NCI-H1694 (cell line): ENCODE results near the gene PIP5KL1.

Experiments used
- DNase-seq: peaks from one replicate; lab custom pipeline; 2025; lab: John Stamatoyannopoulos, UW

Gene PIP5KL1

DNA sequence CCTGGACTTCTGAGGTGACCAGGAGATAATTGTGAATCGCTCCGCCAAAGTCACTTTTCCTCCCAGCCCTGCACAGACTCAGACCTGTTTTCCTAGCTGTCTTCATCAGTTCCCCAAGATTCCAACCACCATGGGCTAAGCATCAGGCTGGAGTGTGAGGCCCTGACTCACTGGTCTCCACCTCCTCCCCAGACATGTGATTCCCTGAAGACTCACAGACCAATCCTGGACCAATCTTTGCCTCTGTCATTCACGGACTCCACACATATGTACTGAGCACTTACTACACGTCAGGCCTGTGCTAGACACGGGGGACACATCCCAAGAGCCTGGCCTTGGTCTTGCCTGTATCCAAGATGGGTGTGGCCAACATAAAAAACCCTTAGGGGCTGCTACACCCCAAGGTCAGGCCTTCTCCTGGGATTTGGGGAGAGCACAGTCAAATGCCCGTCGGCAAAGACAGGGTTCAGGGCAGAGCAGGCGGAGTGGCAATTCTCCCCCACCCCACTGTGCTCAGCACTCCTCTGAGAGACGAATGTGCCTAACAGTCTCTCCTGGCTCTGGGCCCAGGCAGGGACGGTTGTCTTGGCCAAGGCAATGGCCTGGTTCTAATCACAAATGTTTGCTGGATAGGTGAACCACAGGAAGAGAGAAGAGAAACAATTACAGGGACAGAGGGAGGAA is 38.3 kb upstream of the PIP5KL1 start:
- no peak for DNase-seq

DNA sequence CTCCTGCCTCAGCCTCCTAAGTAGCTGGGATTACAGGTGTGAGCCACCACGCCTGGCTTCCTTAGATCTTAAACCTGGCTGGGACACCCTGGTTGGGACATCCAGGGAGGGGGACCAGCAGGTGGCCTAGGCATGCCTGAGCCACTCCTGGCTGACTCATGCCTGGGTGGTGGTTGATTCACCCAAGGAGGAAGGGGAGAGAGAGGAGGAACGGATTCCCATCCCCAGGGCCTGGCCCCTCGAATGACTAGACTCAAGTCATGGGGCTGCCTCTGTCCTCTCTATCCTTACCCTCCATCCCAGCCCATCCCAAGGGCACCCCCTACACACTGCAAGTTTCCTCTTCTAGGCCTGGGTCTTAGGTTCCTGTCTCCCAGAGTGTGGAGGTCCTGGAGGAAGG is 37.5 kb upstream of the PIP5KL1 start:
- no peak for DNase-seq

DNA sequence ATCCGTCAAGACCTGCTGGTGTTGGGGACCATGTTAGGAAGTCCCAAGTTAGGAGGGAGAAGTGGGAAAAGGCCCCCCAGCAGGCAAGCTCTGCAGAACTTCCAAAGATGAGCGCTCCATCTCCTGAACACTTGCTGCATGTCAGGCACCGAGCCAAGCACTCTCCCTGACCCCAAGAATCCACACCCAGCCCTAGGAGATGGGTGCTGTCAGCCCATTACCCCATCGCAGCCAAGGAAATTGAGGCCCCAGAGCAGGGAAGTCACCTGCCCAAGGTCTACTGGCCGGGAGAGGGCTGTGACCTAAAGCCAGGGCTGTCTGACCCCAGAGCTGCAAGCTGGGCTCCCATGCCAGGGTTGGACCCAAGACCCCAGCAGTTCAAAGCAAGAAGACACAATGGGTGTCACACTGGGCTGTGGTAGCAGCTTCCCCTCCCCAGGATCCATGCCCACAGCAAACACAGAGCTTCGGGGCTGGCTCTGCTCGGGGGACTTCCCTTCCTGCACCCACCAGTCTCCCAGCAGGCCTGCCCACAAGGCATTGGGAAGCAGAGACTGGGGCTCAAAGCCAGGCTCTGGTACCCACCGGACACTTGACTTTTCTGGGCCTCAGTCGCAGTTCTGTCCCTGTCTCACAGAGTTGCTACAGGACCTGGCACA is 36.7 kb upstream of the PIP5KL1 start:
- no peak for DNase-seq

DNA sequence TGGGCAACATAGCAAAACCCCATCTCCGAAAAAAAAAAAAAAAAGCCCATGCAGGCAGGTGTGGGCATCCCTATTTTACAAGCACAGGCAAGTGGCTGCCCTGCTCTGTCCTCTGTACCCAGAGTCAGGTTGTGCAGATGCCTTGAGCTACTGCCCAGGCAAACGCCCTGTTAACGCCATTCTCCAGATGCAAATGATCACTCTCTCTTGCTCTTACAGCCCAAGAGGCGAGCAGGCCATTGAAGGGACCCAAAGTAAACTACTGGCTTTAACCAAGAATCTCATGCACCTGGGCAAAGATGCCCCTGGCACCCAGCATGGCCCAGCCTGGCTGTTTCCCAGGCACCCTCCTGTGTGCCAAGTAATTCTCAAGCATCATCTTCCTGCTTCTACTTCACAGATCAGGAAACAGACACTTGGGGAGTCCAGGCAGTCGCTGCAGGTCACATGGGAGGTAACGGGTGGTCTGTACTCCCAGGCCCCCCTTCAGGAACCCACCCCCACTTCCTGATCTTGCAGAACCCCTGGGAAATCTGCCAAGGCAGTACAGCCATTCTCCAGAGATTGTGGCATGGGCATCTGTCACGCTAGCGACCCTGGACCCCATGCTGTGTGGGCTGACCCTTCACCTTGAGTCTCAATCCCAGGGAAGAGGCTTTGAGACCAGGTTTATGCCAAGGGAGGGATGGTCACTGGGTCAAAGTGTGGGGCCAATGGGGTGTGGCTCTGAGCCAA is 36.0 kb upstream of the PIP5KL1 start:
- DNase-seq = no peak

- no peak for DNase-seq
These were observed 35.4 kb upstream of the PIP5KL1 start for GRCh38 chr9:127965953-127966352.

DNA sequence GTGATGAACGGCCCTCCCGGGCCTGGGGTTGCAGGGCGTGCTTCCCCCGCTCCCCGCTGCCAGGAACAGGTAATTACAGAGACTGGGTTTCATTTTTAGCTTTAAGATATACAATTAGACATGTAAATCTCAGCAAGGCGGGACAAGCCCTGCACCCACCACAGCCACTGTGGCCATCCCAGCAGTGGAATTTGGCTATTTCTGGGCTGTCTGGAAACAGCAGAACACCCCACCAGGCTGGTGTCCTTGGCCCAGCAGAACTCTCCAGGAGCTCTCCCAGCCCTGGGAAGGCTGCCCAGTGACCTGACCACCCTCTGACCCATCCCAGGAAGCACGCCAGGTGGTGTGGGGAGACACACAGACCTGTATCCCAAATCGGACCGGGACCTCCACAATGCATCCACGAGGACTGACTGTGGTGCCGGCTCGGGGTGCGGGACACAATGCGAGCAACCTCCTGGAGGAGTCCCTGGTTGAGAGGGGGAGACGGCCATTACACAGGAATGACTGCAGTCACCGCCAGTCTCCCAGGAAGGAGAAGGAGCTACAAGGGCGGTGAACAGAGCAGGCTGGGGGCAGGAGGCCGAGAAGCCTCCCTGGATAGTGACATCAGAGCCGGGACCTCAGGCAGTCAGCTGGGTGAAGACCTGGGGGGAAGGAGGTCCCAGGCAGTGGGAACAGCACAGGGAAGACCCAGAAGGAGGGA is 32.9 kb upstream of the PIP5KL1 start:
- DNase-seq = no peak

- DNase-seq = no peak
These were observed 32.4 kb upstream of the PIP5KL1 start for GRCh38 chr9:127963041-127963358.

- DNase-seq = no peak
These were observed 31.7 kb upstream of the PIP5KL1 start for GRCh38 chr9:127962278-127962677.

GRCh38 chr9:127961613-127962155 is 31.1 kb upstream of the PIP5KL1 start:
- no peak for DNase-seq

GRCh38 chr9:127961155-127961490 is 30.5 kb upstream of the PIP5KL1 start:
- no peak for DNase-seq

DNA sequence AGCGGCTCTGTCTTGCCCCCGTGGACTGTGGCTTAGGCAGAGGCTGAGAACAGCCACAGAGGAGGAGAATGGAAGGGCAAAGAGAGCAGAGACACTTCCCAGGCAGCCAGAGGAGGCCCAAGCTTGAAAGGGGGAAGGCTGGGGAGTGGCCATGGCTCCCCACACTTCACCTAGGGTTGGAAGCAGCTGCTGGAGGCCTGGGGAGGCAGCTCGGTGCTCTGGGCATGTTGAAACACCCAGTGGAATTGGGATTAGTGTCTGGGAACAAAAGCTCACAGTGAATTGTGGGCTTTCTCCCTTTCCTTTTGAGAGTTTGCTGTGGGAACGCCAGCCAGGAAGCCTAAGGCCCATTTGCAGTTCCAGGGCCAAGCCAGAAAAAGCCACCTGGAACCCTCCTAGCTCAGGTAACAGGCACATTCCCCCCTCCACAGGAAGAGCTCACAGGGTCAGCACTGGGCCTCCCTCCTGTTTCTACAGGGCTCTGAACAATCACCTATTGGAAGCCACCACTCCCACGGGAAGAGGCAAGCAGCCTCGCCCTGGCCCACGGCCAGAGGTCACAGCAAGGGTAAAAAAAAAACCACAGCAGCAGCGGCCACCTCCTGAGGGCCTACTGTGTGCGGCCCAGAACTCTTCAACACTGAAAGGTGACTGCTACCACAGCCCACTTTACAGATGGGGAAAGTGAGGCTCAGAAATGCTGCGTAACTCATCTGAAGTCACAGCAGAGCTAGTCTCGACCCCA is 30.0 kb upstream of the PIP5KL1 start:
- no peak for DNase-seq

GRCh38 chr9:127959841-127960409 is 29.3 kb upstream of the PIP5KL1 start:
- DNase-seq = no peak

DNA sequence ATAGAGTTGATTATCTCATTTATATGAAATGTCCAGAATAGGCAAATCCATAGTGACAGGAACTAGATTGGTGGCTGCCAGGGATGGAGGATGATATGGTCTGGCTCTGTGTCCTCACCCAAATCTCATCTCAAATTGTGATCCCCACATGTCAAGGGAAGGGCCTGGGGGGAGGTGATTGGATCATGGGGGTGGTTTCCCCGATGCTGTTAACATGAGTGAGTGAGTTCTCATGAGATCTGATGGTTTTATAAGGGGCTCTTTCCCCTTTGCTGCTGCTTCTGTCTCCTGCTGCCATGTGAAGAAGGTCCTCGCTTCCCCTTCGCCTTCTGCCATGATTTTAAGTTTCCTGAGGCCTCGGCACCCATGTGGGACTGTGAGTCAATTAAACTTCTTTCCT is 28.8 kb upstream of the PIP5KL1 start:
- no peak for DNase-seq

DNA sequence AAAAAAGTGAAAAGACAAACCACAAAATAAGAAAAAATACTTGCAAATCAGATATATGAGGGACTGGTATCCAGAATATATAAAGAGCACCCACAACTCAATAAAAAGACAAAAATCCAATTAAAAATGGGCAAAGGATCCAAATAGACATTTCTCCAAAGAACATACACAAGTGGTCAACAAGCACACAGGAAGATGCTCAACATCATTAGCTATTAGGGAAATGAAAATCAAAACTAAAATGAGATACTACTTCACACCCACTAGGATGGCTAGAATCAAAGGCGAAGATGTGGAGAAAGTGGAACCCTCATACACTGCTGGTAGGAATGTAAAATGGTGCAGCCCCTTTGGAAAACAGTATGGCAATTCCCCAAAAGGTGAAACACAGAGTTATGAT is 28.2 kb upstream of the PIP5KL1 start:
- no peak for DNase-seq

GRCh38 chr9:127955294-127956015 is 24.9 kb upstream of the PIP5KL1 start:
- peak; percentile 58 for DNase-seq

- no peak for DNase-seq
These were observed 24.3 kb upstream of the PIP5KL1 start for GRCh38 chr9:127954831-127955293.

DNA sequence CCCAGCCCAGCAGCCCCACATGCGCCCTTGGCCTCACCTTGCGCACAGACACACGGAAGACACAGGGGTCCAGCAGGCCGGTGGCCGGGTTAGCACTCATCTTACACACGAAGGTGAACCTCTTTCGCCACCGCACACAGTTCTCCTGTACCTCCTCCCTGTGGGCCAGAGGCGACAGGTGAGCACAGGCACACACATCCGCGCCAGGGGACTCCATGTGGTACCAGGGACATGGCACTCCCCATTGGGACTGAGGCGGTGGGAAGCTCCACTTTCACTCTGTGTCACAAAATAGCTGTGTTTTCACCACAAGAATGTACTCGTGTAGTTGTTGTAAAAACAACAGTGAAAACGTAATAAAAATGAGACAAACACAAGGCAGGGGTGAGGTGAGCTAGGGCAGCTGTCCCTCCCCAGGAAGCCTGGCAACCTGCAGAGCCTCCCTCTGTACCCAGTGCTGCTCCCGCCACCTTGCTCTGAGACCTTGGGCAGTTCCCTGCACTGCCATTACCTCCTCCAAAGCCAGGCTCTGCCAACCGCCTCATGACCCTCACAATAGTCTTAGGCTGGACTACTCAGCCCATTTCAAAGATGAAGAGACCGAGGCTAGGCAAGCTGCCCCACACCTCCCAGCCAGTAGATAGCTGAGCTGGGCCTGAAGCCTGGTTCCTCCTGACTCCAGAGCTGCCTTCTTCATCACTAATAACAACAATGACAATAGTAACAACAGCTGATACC is 23.4 kb upstream of the PIP5KL1 start:
- no peak for DNase-seq

- no peak for DNase-seq
These were observed 22.6 kb upstream of the PIP5KL1 start for GRCh38 chr9:127953154-127953553.

- no peak for DNase-seq
These were observed 20.1 kb upstream of the PIP5KL1 start for GRCh38 chr9:127950513-127951289.
